Osteoblast (primary cell): Measurements from ENCODE around the gene APOE. TPM values are rescaled to one million over a fixed set of nuclear protein-coding genes. Genes with fewer than 3 reads are reported as not detected.
A peak's percentile ranks its signal among the peaks of the same experiment; 100 is the strongest.

Source experiments
- DNase-seq: peaks from one replicate; pipeline ENCODE4 v3.0.0; 2011; ENCODE audit warnings: low spot score, mixed read lengths; ENCODE audit not compliant: insufficient read length; ENCODE audit errors: missing footprints
- H2AFZ ChIP-seq: 2 replicates; pipeline ENCODE4 v1.6.0; 2011; ENCODE audit warnings: mild to moderate bottlenecking, low read length
- H3K27ac ChIP-seq: 2 replicates; pipeline ENCODE4 v1.5.1; 2011; ENCODE audit warnings: mild to moderate bottlenecking, low read depth, low read length, moderate library complexity
- H3K27me3 ChIP-seq: 2 replicates; pipeline ENCODE4 v1.6.0; 2012; ENCODE audit warnings: mild to moderate bottlenecking, control low read depth, inconsistent platforms, low read length, moderate library complexity; ENCODE audit not compliant: insufficient read depth
- H3K36me3 ChIP-seq: 2 replicates; pipeline ENCODE4 v1.5.1; 2011; ENCODE audit warnings: mild to moderate bottlenecking, low read length, control low read depth, moderate library complexity; ENCODE audit not compliant: insufficient read depth
- H3K4me1 ChIP-seq: 2 replicates; pipeline ENCODE4 v1.5.1; 2011; ENCODE audit warnings: mild to moderate bottlenecking, low read length, control low read depth, moderate library complexity; ENCODE audit not compliant: insufficient read depth
- H3K4me2 ChIP-seq: 2 replicates; pipeline ENCODE4 v1.6.0; 2011; ENCODE audit warnings: mild to moderate bottlenecking, low read length; ENCODE audit not compliant: insufficient read depth
- H3K4me3 ChIP-seq: fragments of 200-600 bp; sonication (generic); 3 replicates; pipeline ENCODE4 v1.5.1; 2012; ENCODE audit warnings: mild to moderate bottlenecking, low read length, inconsistent platforms; ENCODE audit not compliant: insufficient read depth
- H3K79me2 ChIP-seq: 2 replicates; pipeline ENCODE4 v1.6.0; 2012; ENCODE audit warnings: mild to moderate bottlenecking, low read length, control low read depth, inconsistent platforms; ENCODE audit not compliant: insufficient read depth
- H3K9me3 ChIP-seq: 2 replicates; pipeline ENCODE4 v1.5.1; 2011; ENCODE audit warnings: low read depth, low read length, control low read depth
- H4K20me1 ChIP-seq: 2 replicates; pipeline ENCODE4 v1.6.0; 2012; ENCODE audit warnings: mild to moderate bottlenecking, low read length, control low read depth; ENCODE audit not compliant: insufficient read depth
- total RNA-seq: library from RNA; depleted of rRNA; stranded (reverse); fragments of >200 nt; gene quantifications from 2 replicates; pipeline ENCODE4 v1.2.3, GENCODE V29; 2012
- TF ChIP-seq, protein P1 (sequence below): IDR thresholded peaks from 2 replicates; pipeline ENCODE4 v1.5.1; 2011; ENCODE audit warnings: mild to moderate bottlenecking, low read depth, low read length, moderate library complexity; ENCODE audit errors: extremely low read depth

APOE gene
- total RNA-seq, 1 donor, result 44.5 TPM

DNA sequence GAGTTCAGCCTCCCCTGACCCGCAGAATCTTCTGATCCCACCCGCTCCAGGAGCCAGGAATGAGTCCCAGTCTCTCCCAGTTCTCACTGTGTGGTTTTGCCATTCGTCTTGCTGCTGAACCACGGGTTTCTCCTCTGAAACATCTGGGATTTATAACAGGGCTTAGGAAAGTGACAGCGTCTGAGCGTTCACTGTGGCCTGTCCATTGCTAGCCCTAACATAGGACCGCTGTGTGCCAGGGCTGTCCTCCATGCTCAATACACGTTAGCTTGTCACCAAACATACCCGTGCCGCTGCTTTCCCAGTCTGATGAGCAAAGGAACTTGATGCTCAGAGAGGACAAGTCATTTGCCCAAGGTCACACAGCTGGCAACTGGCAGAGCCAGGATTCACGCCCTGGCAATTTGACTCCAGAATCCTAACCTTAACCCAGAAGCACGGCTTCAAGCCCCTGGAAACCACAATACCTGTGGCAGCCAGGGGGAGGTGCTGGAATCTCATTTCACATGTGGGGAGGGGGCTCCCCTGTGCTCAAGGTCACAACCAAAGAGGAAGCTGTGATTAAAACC is 1.1 kb upstream of the APOE start:
- H4K20me1 ChIP-seq, result peaks cover 5% of the 10 kb centered on the region
- no peak overlapping the region for H2AFZ ChIP-seq
- H3K36me3 ChIP-seq, result peaks cover 25% of the 10 kb centered on the region
- no peak overlapping the region for H3K4me3 ChIP-seq
- no peaks in the 10 kb centered on the region for H3K79me2 ChIP-seq
- DNase-seq, result peak; percentile 83
- H3K27me3 ChIP-seq, result peaks cover 14% of the 10 kb centered on the region
- no peak overlapping the region for H3K4me2 ChIP-seq
- H3K4me1 ChIP-seq, result peaks cover 4% of the 10 kb centered on the region
- TF ChIP-seq, protein P1, sequence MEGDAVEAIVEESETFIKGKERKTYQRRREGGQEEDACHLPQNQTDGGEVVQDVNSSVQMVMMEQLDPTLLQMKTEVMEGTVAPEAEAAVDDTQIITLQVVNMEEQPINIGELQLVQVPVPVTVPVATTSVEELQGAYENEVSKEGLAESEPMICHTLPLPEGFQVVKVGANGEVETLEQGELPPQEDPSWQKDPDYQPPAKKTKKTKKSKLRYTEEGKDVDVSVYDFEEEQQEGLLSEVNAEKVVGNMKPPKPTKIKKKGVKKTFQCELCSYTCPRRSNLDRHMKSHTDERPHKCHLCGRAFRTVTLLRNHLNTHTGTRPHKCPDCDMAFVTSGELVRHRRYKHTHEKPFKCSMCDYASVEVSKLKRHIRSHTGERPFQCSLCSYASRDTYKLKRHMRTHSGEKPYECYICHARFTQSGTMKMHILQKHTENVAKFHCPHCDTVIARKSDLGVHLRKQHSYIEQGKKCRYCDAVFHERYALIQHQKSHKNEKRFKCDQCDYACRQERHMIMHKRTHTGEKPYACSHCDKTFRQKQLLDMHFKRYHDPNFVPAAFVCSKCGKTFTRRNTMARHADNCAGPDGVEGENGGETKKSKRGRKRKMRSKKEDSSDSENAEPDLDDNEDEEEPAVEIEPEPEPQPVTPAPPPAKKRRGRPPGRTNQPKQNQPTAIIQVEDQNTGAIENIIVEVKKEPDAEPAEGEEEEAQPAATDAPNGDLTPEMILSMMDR, result peak; percentile 33
- H3K9me3 ChIP-seq, result no peaks in the 10 kb centered on the region
- H3K27ac ChIP-seq, result no peak overlapping the region

GRCh38 chr19:44907613-44908012 is 2.0 kb downstream of the APOE start:
- TF ChIP-seq, protein P1, result no peak
- DNase-seq, result peak; percentile 32
- Histone ChIP-seq H3K4me2 (no peak overlapping the region), H3K27ac (no peak overlapping the region), H3K9me3 (no peaks in the 10 kb centered on the region), H3K27me3 (peaks cover 14% of the 10 kb centered on the region), H3K36me3 (peaks cover 2% of the 10 kb centered on the region), H3K4me3 (no peak overlapping the region), H3K4me1 (peaks cover 10% of the 10 kb centered on the region), H3K79me2 (no peaks in the 10 kb centered on the region), H2AFZ (no peak overlapping the region), H4K20me1 (peaks cover 5% of the 10 kb centered on the region)

- Histone ChIP-seq H3K9me3 (no peaks in the 10 kb centered on the region), H4K20me1 (peaks cover 5% of the 10 kb centered on the region), H3K36me3 (no peaks in the 10 kb centered on the region), H3K4me2 (no peak overlapping the region), H3K27me3 (peaks cover 14% of the 10 kb centered on the region), H2AFZ (no peak overlapping the region), H3K4me3 (no peak overlapping the region), H3K27ac (no peak overlapping the region), H3K4me1 (peaks cover 10% of the 10 kb centered on the region), H3K79me2 (no peaks in the 10 kb centered on the region)
- DNase-seq, result peak; percentile 69
- TF ChIP-seq, protein P1, result no peak
These were observed 2.7 kb downstream of the APOE start for GRCh38 chr19:44908074-44908835.

GRCh38 chr19:44908836-44909261 is 3.3 kb downstream of the APOE start:
- Histone ChIP-seq H3K9me3 (no peaks in the 10 kb centered on the region), H3K27ac (no peak overlapping the region), H3K4me1 (peaks cover 8% of the 10 kb centered on the region), H3K4me2 (no peak overlapping the region), H2AFZ (no peak overlapping the region), H3K79me2 (no peaks in the 10 kb centered on the region), H3K27me3 (peaks cover 14% of the 10 kb centered on the region), H3K4me3 (no peak overlapping the region), H4K20me1 (peaks cover 3% of the 10 kb centered on the region), H3K36me3 (no peaks in the 10 kb centered on the region)
- TF ChIP-seq, protein P1, result no peak
- peak; percentile 57 for DNase-seq
